GM19395 (cell line): Measurements from ENCODE around the gene ELOVL3.
"Not testable (repeated sequence)": the region's sequence is repeated elsewhere in the genome, so short reads cannot be mapped to it uniquely, and the experiment has no call there.

Source experiments
- ATAC-seq: cut with Tn5 transposase; IDR thresholded peaks from one replicate; pipeline ENCODE4 v1.9.1; 2021; ENCODE audit warnings: mild to moderate bottlenecking, moderate library complexity; ENCODE audit not compliant: unreplicated experiment

Gene ELOVL3

GRCh38 chr10:102225646-102226541 lies at the start of gene ELOVL3:
Gene ELOVL3, plus strand, starts transcription at chr10:102226299. Its CDS starts 250 bp downstream, at chr10:102226549.
- ATAC-seq = peak; percentile 84

- ATAC-seq = no peak
Observed at GRCh38 chr10:102184606-102185005, 41.5 kb upstream of the ELOVL3 start.

- no peak for ATAC-seq
Observed at GRCh38 chr10:102185272-102185671, 40.8 kb upstream of the ELOVL3 start.

- no peak for ATAC-seq
Observed at GRCh38 chr10:102185811-102186527, 40.1 kb upstream of the ELOVL3 start.

GRCh38 chr10:102188298-102188940 lies 37.7 kb upstream of the ELOVL3 start:
- no peak for ATAC-seq

- peak; percentile 56 for ATAC-seq
Observed at GRCh38 chr10:102188941-102189898, 36.9 kb upstream of the ELOVL3 start.

- no peak for ATAC-seq
Observed at GRCh38 chr10:102191956-102192355, 34.1 kb upstream of the ELOVL3 start.

- no peak for ATAC-seq
Observed at GRCh38 chr10:102195296-102195870, 30.7 kb upstream of the ELOVL3 start.

- ATAC-seq = no peak
Observed at GRCh38 chr10:102196893-102197292, 29.2 kb upstream of the ELOVL3 start.

GRCh38 chr10:102198027-102198426 lies 28.1 kb upstream of the ELOVL3 start:
- no peak for ATAC-seq

GRCh38 chr10:102200751-102201640 lies 25.1 kb upstream of the ELOVL3 start:
- ATAC-seq = no peak

- no peak for ATAC-seq
Observed at GRCh38 chr10:102202386-102202785, 23.7 kb upstream of the ELOVL3 start.

GRCh38 chr10:102208311-102209035 lies 17.6 kb upstream of the ELOVL3 start:
- ATAC-seq = no peak

GRCh38 chr10:102211615-102212299 lies 14.3 kb upstream of the ELOVL3 start:
- no peak for ATAC-seq

GRCh38 chr10:102213599-102213998 lies 12.5 kb upstream of the ELOVL3 start:
- not testable (repeated sequence) for ATAC-seq

GRCh38 chr10:102219370-102219769 lies 6.7 kb upstream of the ELOVL3 start:
- ATAC-seq = no peak

GRCh38 chr10:102220612-102221011 lies 5.5 kb upstream of the ELOVL3 start:
- ATAC-seq = no peak

GRCh38 chr10:102222797-102223196 lies 3.3 kb upstream of the ELOVL3 start:
- no peak for ATAC-seq
